ENCODE measurements around the gene MPL.

DNA sequence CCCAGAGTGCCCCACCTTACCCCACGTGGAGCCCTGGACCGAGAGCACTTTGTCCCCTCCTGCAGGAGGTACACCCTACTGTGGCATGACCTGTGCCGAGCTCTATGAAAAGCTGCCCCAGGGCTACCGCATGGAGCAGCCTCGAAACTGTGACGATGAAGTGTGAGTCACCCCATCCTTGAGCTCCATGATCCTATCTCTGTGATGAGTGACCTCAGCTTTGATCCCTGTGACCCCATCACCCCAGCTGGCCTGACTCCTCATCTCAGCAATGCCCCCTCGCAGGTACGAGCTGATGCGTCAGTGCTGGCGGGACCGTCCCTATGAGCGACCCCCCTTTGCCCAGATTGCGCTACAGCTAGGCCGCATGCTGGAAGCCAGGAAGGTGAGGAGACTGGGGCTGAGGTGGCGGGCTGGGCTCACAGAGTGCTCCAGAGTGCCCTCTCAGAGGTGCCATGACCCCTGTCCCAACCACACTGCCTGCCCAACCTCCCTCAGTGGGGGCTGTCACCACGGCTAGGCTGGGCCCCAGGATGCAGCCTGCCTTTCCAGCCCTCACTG, 16.2 kb upstream of the MPL start:
- TF ChIP-seq ZFP3 (CRISPR knock-in tag; IDR thresholded peaks at IDR 0.05) (no peak), ZNF565 (CRISPR knock-in tag; conservative IDR thresholded peaks at IDR 0.05; ENCODE audit: low read depth) (no peak), TCF4 (CRISPR knock-in tag; IDR thresholded peaks at IDR 0.05; ENCODE audit: borderline replicate concordance) (no peak), ZFP30 (CRISPR knock-in tag; IDR thresholded peaks at IDR 0.05) (no peak), ZNF8 (CRISPR knock-in tag; IDR thresholded peaks at IDR 0.05) (no peak), SNAI2 (CRISPR knock-in tag; IDR thresholded peaks at IDR 0.05) (no peak), OSR1 (CRISPR knock-in tag; IDR thresholded peaks at IDR 0.05) (no peak), ZNF70 (CRISPR knock-in tag; IDR thresholded peaks at IDR 0.05) (no peak)
- TF ChIP-seq, protein P1, sequence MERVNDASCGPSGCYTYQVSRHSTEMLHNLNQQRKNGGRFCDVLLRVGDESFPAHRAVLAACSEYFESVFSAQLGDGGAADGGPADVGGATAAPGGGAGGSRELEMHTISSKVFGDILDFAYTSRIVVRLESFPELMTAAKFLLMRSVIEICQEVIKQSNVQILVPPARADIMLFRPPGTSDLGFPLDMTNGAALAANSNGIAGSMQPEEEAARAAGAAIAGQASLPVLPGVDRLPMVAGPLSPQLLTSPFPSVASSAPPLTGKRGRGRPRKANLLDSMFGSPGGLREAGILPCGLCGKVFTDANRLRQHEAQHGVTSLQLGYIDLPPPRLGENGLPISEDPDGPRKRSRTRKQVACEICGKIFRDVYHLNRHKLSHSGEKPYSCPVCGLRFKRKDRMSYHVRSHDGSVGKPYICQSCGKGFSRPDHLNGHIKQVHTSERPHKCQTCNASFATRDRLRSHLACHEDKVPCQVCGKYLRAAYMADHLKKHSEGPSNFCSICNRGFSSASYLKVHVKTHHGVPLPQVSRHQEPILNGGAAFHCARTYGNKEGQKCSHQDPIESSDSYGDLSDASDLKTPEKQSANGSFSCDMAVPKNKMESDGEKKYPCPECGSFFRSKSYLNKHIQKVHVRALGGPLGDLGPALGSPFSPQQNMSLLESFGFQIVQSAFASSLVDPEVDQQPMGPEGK (CRISPR knock-in tag; IDR thresholded peaks at IDR 0.05; ENCODE audit: borderline replicate concordance) = no peak
- TF ChIP-seq, protein P2, sequence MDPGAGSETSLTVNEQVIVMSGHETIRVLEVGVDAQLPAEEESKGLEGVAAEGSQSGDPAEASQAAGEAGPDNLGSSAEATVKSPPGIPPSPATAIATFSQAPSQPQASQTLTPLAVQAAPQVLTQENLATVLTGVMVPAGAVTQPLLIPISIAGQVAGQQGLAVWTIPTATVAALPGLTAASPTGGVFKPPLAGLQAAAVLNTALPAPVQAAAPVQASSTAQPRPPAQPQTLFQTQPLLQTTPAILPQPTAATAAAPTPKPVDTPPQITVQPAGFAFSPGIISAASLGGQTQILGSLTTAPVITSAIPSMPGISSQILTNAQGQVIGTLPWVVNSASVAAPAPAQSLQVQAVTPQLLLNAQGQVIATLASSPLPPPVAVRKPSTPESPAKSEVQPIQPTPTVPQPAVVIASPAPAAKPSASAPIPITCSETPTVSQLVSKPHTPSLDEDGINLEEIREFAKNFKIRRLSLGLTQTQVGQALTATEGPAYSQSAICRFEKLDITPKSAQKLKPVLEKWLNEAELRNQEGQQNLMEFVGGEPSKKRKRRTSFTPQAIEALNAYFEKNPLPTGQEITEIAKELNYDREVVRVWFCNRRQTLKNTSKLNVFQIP (CRISPR knock-in tag; IDR thresholded peaks at IDR 0.05; ENCODE audit: borderline replicate concordance, low read depth) = no peak

Data from SK-N-SH treated with all-trans-retinoic acid at 6 μM for 48 hours (cell line).